Panc1 (cell line): ENCODE data around the gene SLIT1. TPM values are rescaled to one million over a fixed set of nuclear protein-coding genes. Genes with fewer than 3 reads are reported as not detected.

Experiments
- ATAC-seq: fragments of 200-7000 bp; cut with Tn5 transposase; 2 replicates; pipeline ENCODE4 v1.9.1; 2020; ENCODE audit warnings: mild to moderate bottlenecking, moderate library complexity
- BruUV-seq: library from RNA; stranded (reverse); fragments of 400-500 nt; replicated peaks from 2 replicates; lab custom pipeline; 2021; lab: Mats Ljungman, UMichigan
- CTCF ChIA-PET: fragments of 300-600 bp; sonication (Branson Sonifier 250); formaldehyde crosslinking; loops from one replicate; lab custom pipeline; 2022; ENCODE audit warnings: antibody characterized with exemption; lab: Charles Lee
- POLR2A ChIA-PET: fragments of 300-600 bp; sonication (Branson Sonifier 250); formaldehyde crosslinking; loops from one replicate; lab custom pipeline; 2022; ENCODE audit warnings: antibody characterized with exemption; lab: Charles Lee
- DNase-seq: peaks from one replicate; pipeline ENCODE4 v3.0.0-alpha.2; 2010; ENCODE audit warnings: low read depth, low spot score
- H3K27ac ChIP-seq: 2 replicates; pipeline ENCODE4 v1.5.1; 2011; ENCODE audit warnings: mild to moderate bottlenecking, low read length, inconsistent platforms
- H3K27me3 ChIP-seq: fragments of 200-500 bp; sonication (Bioruptor generic); 2 replicates; pipeline ENCODE4 v1.6.0; 2014; ENCODE audit warnings: low read length, inconsistent platforms; ENCODE audit not compliant: control insufficient read depth, insufficient read depth
- H3K36me3 ChIP-seq: fragments of 200-500 bp; sonication (Bioruptor generic); 2 replicates; pipeline ENCODE4 v1.5.1; 2014; ENCODE audit warnings: inconsistent platforms, mild to moderate bottlenecking, low read length, moderate library complexity; ENCODE audit not compliant: control insufficient read depth, insufficient read depth
- H3K4me1 ChIP-seq: 2 replicates; pipeline ENCODE4 v1.5.1; 2011; ENCODE audit warnings: inconsistent platforms, mild to moderate bottlenecking, low read length, moderate library complexity; ENCODE audit not compliant: control insufficient read depth, insufficient read depth
- H3K4me3 ChIP-seq, 2 experiments: 2 replicates each; pipeline ENCODE4 v1.5.1; 2011 to 2012; ENCODE audit warnings: low read depth in 2 of 2, low read length in 2 of 2, mild to moderate bottlenecking in 2 of 2, inconsistent platforms in 1 of 2, moderate library complexity in 1 of 2
- H3K9me3 ChIP-seq: fragments of 200-500 bp; sonication (Bioruptor generic); 2 replicates; pipeline ENCODE4 v1.5.1; 2014; ENCODE audit warnings: low read depth, mild to moderate bottlenecking, inconsistent platforms, low read length, moderate library complexity; ENCODE audit not compliant: control insufficient read depth, insufficient read depth
- POLR2AphosphoS5 ChIP-seq: IDR thresholded peaks from 2 replicates; pipeline ENCODE4 v1.6.1; 2012; ENCODE audit warnings: mild to moderate bottlenecking, low read depth, low read length, moderate library complexity
- SIN3A ChIP-seq: IDR thresholded peaks from 2 replicates; pipeline ENCODE4 v1.6.1; 2012; ENCODE audit warnings: low read depth, mild to moderate bottlenecking, low read length, moderate library complexity, borderline replicate concordance; ENCODE audit not compliant: insufficient read depth
- TCF7L2 ChIP-seq: IDR thresholded peaks from 2 replicates; pipeline ENCODE4 v1.6.1; 2011; ENCODE audit warnings: mild to moderate bottlenecking, low read depth, low read length, inconsistent platforms
- in situ Hi-C: cut with HindIII; loops from 2 replicates; pipeline ENCODE4 v1.10.0; 2016; ENCODE audit warnings: low sequenced_read_pairs, low pct_unique_long_range_greater_than_20kb
- intact Hi-C: fragments of 100-400 bp; cut with micrococcal nuclease; formaldehyde crosslinking; loops from one replicate; pipeline ENCODE4 v1.10.0; 2022; ENCODE audit not compliant: unreplicated experiment
- total RNA-seq: library from RNA; stranded (reverse); gene quantifications from one replicate; pipeline ENCODE4 v1.2.1, GENCODE V29; 2021; ENCODE audit not compliant: unreplicated experiment
- TF ChIP-seq, protein P1 (sequence below), 2 experiments: IDR thresholded peaks; 2 replicates each; pipeline ENCODE4 v1.6.1; 2011 to 2012; ENCODE audit warnings: low read depth in 2 of 2, control low read depth in 1 of 2, low read length in 1 of 2, mild to moderate bottlenecking in 1 of 2, moderate library complexity in 1 of 2; ENCODE audit not compliant: insufficient read depth in 1 of 2
- TF ChIP-seq, protein P2 (sequence below): fragments of 450-650 bp; IDR thresholded peaks from 2 replicates; pipeline ENCODE4 v1.5.1; 2017; ENCODE audit warnings: mild to moderate bottlenecking

Gene SLIT1
- total RNA-seq, 1 experiment from 2014 or later = 2.6 TPM

DNA sequence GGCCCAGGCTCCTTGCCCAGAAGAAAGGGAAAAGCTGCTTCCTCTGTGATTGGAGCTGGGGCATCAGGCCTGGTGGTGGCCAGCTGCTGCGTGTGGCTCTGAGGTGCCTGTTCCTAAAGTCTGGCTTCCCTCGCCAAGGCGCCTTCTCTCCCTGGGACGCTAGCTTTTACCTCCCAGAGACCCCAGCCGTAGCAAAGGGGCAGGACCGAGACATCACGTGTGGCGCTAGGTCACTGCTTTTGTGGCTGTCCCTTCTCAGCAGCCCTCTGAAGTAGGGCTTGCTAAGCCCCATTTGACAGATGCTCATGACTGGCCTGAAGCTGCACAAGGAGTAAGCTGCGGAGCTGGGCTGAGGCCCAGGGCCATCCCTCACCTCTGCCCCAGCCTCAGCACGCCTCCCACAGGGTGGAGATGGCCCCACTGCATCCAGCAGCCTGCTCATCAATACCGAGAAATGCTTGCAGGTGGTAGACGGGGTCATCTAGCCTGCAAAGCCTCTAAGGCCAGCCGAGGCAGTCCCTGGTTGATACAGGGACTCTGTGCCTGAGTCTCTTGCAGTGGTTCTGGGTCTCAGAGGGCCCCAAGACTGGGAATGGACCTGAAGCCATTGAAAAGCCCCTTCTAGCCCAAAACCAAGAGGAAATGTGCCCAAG is 182.5 kb downstream of the SLIT1 start:
- TF ChIP-seq TCF7L2 (no peak), SIN3A (no peak), POLR2AphosphoS5 (no peak)
- TF ChIP-seq, protein P1, sequence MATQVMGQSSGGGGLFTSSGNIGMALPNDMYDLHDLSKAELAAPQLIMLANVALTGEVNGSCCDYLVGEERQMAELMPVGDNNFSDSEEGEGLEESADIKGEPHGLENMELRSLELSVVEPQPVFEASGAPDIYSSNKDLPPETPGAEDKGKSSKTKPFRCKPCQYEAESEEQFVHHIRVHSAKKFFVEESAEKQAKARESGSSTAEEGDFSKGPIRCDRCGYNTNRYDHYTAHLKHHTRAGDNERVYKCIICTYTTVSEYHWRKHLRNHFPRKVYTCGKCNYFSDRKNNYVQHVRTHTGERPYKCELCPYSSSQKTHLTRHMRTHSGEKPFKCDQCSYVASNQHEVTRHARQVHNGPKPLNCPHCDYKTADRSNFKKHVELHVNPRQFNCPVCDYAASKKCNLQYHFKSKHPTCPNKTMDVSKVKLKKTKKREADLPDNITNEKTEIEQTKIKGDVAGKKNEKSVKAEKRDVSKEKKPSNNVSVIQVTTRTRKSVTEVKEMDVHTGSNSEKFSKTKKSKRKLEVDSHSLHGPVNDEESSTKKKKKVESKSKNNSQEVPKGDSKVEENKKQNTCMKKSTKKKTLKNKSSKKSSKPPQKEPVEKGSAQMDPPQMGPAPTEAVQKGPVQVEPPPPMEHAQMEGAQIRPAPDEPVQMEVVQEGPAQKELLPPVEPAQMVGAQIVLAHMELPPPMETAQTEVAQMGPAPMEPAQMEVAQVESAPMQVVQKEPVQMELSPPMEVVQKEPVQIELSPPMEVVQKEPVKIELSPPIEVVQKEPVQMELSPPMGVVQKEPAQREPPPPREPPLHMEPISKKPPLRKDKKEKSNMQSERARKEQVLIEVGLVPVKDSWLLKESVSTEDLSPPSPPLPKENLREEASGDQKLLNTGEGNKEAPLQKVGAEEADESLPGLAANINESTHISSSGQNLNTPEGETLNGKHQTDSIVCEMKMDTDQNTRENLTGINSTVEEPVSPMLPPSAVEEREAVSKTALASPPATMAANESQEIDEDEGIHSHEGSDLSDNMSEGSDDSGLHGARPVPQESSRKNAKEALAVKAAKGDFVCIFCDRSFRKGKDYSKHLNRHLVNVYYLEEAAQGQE (IDR thresholded peaks at IDR 0.05; ENCODE audit: insufficient read depth in 1 of 2, low read depth in 2 of 2, low read length in 1 of 2) = no peak
- TF ChIP-seq, protein P2, sequence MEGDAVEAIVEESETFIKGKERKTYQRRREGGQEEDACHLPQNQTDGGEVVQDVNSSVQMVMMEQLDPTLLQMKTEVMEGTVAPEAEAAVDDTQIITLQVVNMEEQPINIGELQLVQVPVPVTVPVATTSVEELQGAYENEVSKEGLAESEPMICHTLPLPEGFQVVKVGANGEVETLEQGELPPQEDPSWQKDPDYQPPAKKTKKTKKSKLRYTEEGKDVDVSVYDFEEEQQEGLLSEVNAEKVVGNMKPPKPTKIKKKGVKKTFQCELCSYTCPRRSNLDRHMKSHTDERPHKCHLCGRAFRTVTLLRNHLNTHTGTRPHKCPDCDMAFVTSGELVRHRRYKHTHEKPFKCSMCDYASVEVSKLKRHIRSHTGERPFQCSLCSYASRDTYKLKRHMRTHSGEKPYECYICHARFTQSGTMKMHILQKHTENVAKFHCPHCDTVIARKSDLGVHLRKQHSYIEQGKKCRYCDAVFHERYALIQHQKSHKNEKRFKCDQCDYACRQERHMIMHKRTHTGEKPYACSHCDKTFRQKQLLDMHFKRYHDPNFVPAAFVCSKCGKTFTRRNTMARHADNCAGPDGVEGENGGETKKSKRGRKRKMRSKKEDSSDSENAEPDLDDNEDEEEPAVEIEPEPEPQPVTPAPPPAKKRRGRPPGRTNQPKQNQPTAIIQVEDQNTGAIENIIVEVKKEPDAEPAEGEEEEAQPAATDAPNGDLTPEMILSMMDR = no peak
- Histone ChIP-seq H3K27ac (no peak overlapping the region), H3K9me3 (peaks cover 8% of the 10 kb centered on the region; the same call in 1 of the 2 replicates), H3K4me3 (no peak overlapping the region), H3K27me3 (no peaks in the 10 kb centered on the region), H3K36me3 (no peaks in the 10 kb centered on the region), H3K4me1 (no peaks in the 10 kb centered on the region)
- CTCF ChIA-PET = interaction anchor here (0.6 to 0.7 kb wide), 2 partner anchors 29 to 334 kb away, joined by 3 read pairs; no protein-coding TSS in a partner anchor
- intact Hi-C loops (no loop called here), in situ Hi-C loops (no loop called here)
- no TSS peak for BruUV-seq
- no peak for DNase-seq
- POLR2A ChIA-PET = no interaction called here
- ATAC-seq = no peak

DNA sequence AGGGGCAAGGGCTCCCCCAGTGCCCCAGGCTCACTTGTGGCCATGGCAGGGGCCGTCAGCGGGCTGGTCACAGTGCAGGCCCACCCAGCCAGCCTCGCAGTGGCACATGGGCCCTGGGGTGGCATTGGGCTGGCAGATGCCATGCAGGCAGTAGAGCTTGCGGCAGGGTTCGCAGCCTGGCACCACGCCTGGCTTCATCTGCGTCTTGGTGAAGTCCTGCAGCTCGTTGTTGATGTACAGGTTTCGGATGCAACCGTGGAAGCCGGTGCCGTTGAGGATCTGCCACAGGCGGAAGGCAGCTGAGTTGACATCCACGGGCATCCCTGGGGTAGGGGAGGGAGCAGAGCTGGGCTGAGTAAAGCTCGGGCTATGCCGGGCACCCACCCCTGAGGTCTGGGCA is 183.1 kb downstream of the SLIT1 start:
- no peak for ATAC-seq
- Histone ChIP-seq H3K36me3 (no peaks in the 10 kb centered on the region), H3K4me3 (no peak overlapping the region), H3K9me3 (peaks cover 8% of the 10 kb centered on the region; the same call in 1 of the 2 replicates), H3K27me3 (no peaks in the 10 kb centered on the region), H3K27ac (no peak overlapping the region), H3K4me1 (no peaks in the 10 kb centered on the region)
- DNase-seq = no peak
- no TSS peak for BruUV-seq
- in situ Hi-C loops = no loop called here
- intact Hi-C loops = no loop called here
- CTCF ChIA-PET = interaction anchor here (0.7 kb wide), 1 partner anchor 333 kb away, joined by 3 read pairs; no protein-coding TSS in a partner anchor
- POLR2A ChIA-PET = no interaction called here
- TF ChIP-seq, protein P2 = no peak
- TF ChIP-seq, protein P1 (IDR thresholded peaks at IDR 0.05; ENCODE audit: insufficient read depth in 1 of 2, low read depth in 2 of 2, low read length in 1 of 2) = no peak
- no peak for TF ChIP-seq SIN3A
- no peak for TF ChIP-seq POLR2AphosphoS5
- no peak for TF ChIP-seq TCF7L2
